SK-N-SH (cell line): ENCODE data around the gene DEAF1. TPM values are rescaled to one million over a fixed set of nuclear protein-coding genes. Genes with fewer than 3 reads are reported as not detected.
A peak's percentile ranks its signal among the peaks of the same experiment; 100 is the strongest.

Source experiments
- CTCF ChIA-PET: fragments of 300-600, 350-600 bp; formaldehyde crosslinking; extraction: SDS; loops from one replicate; lab custom pipeline; 2021; lab: Yijun Ruan, JAX
- POLR2A ChIA-PET: fragments of 350-600 bp; sonication (Branson Sonifier 250); formaldehyde crosslinking; extraction: SDS; loops from one replicate; lab custom pipeline; 2020; ENCODE audit warnings: antibody characterized with exemption, inconsistent platforms; lab: Yijun Ruan, JAX
- DNase-seq: peaks from one replicate; pipeline ENCODE4 v3.0.0; 2012
- H2AFZ ChIP-seq: fragments of 200-600 bp; sonication (generic); 2 replicates; pipeline ENCODE4 v1.8.1; 2016; ENCODE audit warnings: antibody characterized with exemption, mild to moderate bottlenecking, low read depth
- H3F3A ChIP-seq: fragments of 200-600 bp; sonication (generic); replicated peaks from 2 replicates; pipeline ENCODE3; 2016; ENCODE audit warnings: antibody characterized with exemption, mild to moderate bottlenecking; ENCODE audit not compliant: insufficient read depth
- H3K27ac ChIP-seq, 2 experiments: fragments of 200-500 bp in 1 of 2; fragments of 200-600 bp in 1 of 2; sonication (Bioruptor generic) in 1 of 2; sonication (generic), shearing (Covaris generic) in 1 of 2; 2 replicates each; pipeline versions ENCODE4 v1.5.1 to v1.6.1; 2014 to 2016; ENCODE audit warnings: low read depth in 2 of 2, inconsistent platforms in 1 of 2, low read length in 1 of 2, mild to moderate bottlenecking in 1 of 2, mixed read lengths in 1 of 2
- H3K27me3 ChIP-seq: fragments of 200-600 bp; sonication (generic), shearing (Covaris generic); 2 replicates; pipeline ENCODE4 v1.6.1; 2016; ENCODE audit warnings: mixed run types; ENCODE audit not compliant: insufficient read depth
- H3K36me3 ChIP-seq, 2 experiments: fragments of 200-500 bp in 1 of 2; fragments of 200-600 bp in 1 of 2; sonication (Bioruptor generic) in 1 of 2; sonication (generic) in 1 of 2; replicated peaks in 1 of 2; 2 replicates each; pipeline versions ENCODE3 to v1.5.1; 2014 to 2016; ENCODE audit warnings: low read length in 1 of 2, mild to moderate bottlenecking in 1 of 2; ENCODE audit not compliant: insufficient read depth in 2 of 2, control insufficient read depth in 1 of 2
- H3K4me1 ChIP-seq, 2 experiments: fragments of 200-500 bp in 1 of 2; fragments of 200-600 bp in 1 of 2; sonication (Bioruptor generic) in 1 of 2; sonication (generic), shearing (Covaris generic) in 1 of 2; 2 replicates each; pipeline versions ENCODE4 v1.5.1 to v1.6.1; 2014 to 2016; ENCODE audit warnings: low read depth in 1 of 2, low read length in 1 of 2, mixed run types in 1 of 2; ENCODE audit not compliant: insufficient read depth in 2 of 2, control insufficient read depth in 1 of 2
- H3K4me2 ChIP-seq: fragments of 200-600 bp; sonication (generic), shearing (Covaris generic); 2 replicates; pipeline ENCODE4 v1.6.1; 2017; ENCODE audit warnings: mixed run types
- H3K4me3 ChIP-seq, 2 experiments: fragments of 200-500 bp in 1 of 2; fragments of 200-600 bp in 1 of 2; sonication (Bioruptor generic) in 1 of 2; sonication (generic), shearing (Covaris generic) in 1 of 2; 2 replicates each; pipeline versions ENCODE4 v1.5.1 to v1.8.1; 2014 to 2016; ENCODE audit warnings: low read depth in 2 of 2, inconsistent platforms in 1 of 2, low read length in 1 of 2, mild to moderate bottlenecking in 1 of 2, mixed read lengths in 1 of 2, moderate library complexity in 1 of 2
- H3K79me2 ChIP-seq: fragments of 200-600 bp; sonication (generic); 2 replicates; pipeline ENCODE4 v1.8.1; 2017; ENCODE audit warnings: mild to moderate bottlenecking; ENCODE audit not compliant: insufficient read depth
- H3K9ac ChIP-seq: fragments of 200-600 bp; sonication (generic); 2 replicates; pipeline ENCODE4 v1.6.1; 2017; ENCODE audit warnings: mixed run types
- H3K9me2 ChIP-seq: fragments of 200-600 bp; sonication (generic); 2 replicates; pipeline ENCODE4 v1.6.1; 2017; ENCODE audit warnings: mixed run types
- H3K9me3 ChIP-seq: fragments of 200-600 bp; sonication (generic); 2 replicates; pipeline ENCODE4 v1.6.1; 2017; ENCODE audit warnings: mixed run types, mild to moderate bottlenecking, moderate library complexity
- H4K20me1 ChIP-seq: fragments of 200-600 bp; sonication (generic); 2 replicates; pipeline ENCODE4 v1.6.1; 2017; ENCODE audit warnings: mild to moderate bottlenecking, mixed run types; ENCODE audit not compliant: insufficient read depth
- FOXJ3 ChIP-seq: sonication (generic); formaldehyde crosslinking; IDR thresholded peaks from 2 replicates; pipeline ENCODE4 v1.5.1; 2020; ENCODE audit warnings: mild to moderate bottlenecking, missing genetic modification reagents
- FOXM1 ChIP-seq: IDR thresholded peaks from 2 replicates; pipeline ENCODE4 v1.4.0; 2012; ENCODE audit warnings: low read depth, mild to moderate bottlenecking
- MEF2A ChIP-seq: IDR thresholded peaks from 2 replicates; pipeline ENCODE4 v1.4.0; 2012; ENCODE audit warnings: low read depth, borderline replicate concordance
- MXI1 ChIP-seq: IDR thresholded peaks from 2 replicates; pipeline ENCODE4 v1.6.1; 2012; ENCODE audit warnings: mild to moderate bottlenecking, low read depth, low read length, improper control_type of control experiment
- POLR2AphosphoS5 ChIP-seq: IDR thresholded peaks from 2 replicates; pipeline ENCODE4 v1.6.1; 2012; ENCODE audit warnings: low read depth, low read length
- RCOR1 ChIP-seq: fragments of 150-350 bp; IDR thresholded peaks from 2 replicates; pipeline ENCODE4 v1.6.1; 2017; ENCODE audit warnings: antibody characterized with exemption, low read length
- RFX5 ChIP-seq: IDR thresholded peaks from 2 replicates; pipeline ENCODE4 v1.6.1; 2012; ENCODE audit warnings: mild to moderate bottlenecking, improper control_type of control experiment, low read length
- RXRA ChIP-seq: IDR thresholded peaks from 2 replicates; pipeline ENCODE4 v1.4.0; 2012; ENCODE audit warnings: low read depth, mild to moderate bottlenecking, borderline replicate concordance
- TAF1 ChIP-seq: IDR thresholded peaks from 2 replicates; pipeline ENCODE4 v1.6.1; 2012; ENCODE audit warnings: low read depth, mild to moderate bottlenecking, low read length, moderate library complexity, borderline replicate concordance
- TCF12 ChIP-seq: IDR thresholded peaks from 2 replicates; pipeline ENCODE4 v1.4.0; 2012
- WGBS: methylation state at CpG from one replicate; pipeline ENCODE4 v1.1.6; 2017; ENCODE audit warnings: low lambda C conversion rate; 5-methylcytosine and 5-hydroxymethylcytosine counted together
- polyA plus RNA-seq, 3 experiments: library from polyadenylated mRNA; depleted of rRNA; stranded (reverse); fragments of >200 nt; gene quantifications; 2 replicates each; pipeline ENCODE4 v1.2.3, GENCODE V29; 2012
- TF ChIP-seq, protein P1 (sequence below): IDR thresholded peaks from 2 replicates; pipeline ENCODE4; 2012
- TF ChIP-seq, protein P2 (sequence below): fragments of 150-350 bp; IDR thresholded peaks from 2 replicates; pipeline ENCODE4 v1.6.1; 2017; ENCODE audit warnings: antibody characterized with exemption, low read length, low read depth, borderline replicate concordance
- TF ChIP-seq, protein P3 (sequence below): fragments of 200-600 bp; sonication (generic); IDR thresholded peaks from 2 replicates; pipeline ENCODE4 v1.6.1; 2017; ENCODE audit warnings: antibody characterized with exemption, mild to moderate bottlenecking, moderate library complexity
- TF ChIP-seq, protein P4 (sequence below): IDR thresholded peaks from 2 replicates; pipeline ENCODE4 v1.4.0; 2012; ENCODE audit warnings: low read depth, borderline replicate concordance

Gene DEAF1
- polyA plus RNA-seq, 1 of the 3 experiments (the other 2 are of a cell fraction), result 40.6 TPM

DNA sequence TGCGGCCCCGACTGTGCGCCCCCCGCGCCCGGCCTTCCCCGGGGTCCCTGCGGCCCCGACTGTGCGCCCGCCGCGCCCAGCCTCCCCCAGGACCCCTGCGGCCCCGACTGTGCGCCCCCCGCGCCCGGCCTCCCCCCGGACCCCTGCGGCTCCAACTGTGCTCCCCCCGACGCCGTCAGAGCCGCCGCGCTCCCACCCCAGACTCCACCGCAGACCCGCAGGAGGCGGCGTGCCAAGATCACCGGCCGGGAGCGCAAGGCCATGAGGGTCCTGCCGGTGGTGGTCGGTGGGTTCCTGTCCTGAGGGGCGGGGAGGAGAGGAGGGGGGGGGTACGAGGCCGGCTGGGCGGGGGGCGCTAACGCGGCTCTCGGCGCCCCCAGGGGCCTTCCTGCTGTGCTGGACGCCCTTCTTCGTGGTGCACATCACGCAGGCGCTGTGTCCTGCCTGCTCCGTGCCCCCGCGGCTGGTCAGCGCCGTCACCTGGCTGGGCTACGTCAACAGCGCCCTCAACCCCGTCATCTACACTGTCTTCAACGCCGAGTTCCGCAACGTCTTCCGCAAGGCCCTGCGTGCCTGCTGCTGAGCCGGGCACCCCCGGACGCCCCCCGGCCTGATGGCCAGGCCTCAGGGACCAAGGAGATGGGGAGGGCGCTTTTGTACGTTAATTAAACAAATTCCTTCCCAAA lies 54.9 kb downstream of the DEAF1 start:
- H3K27ac ChIP-seq, result no peak overlapping the region
- H4K20me1 ChIP-seq, result peaks cover 7% of the 10 kb centered on the region; the same call in 1 of the 2 replicates
- peaks cover 0 to 5% of the 10 kb centered on the region in 2 experiments for H3K36me3 ChIP-seq
- no peaks in the 10 kb centered on the region for H3F3A ChIP-seq
- H3K79me2 ChIP-seq, result no peaks in the 10 kb centered on the region
- 85% methylated on average over 42 of the region's 69 CpGs for WGBS
- peak; percentile 40 for DNase-seq
- H3K9me3 ChIP-seq, result no peaks in the 10 kb centered on the region
- peaks cover 0 to 12% of the 10 kb centered on the region in 2 experiments; a peak in 1 of 4 replicates for H3K4me1 ChIP-seq
- ChIA-PET POLR2A (no interaction called here), CTCF (interaction anchor here (0.5 kb wide), 1 partner anchor 124 kb away, joined by 3 read pairs; no protein-coding TSS in a partner anchor)
- H3K9ac ChIP-seq, result no peak overlapping the region
- no peak overlapping the region for H3K4me3 ChIP-seq
- no peak overlapping the region for H2AFZ ChIP-seq
- no peaks in the 10 kb centered on the region for H3K9me2 ChIP-seq
- H3K27me3 ChIP-seq, result no peaks in the 10 kb centered on the region
- TF ChIP-seq, protein P1, sequence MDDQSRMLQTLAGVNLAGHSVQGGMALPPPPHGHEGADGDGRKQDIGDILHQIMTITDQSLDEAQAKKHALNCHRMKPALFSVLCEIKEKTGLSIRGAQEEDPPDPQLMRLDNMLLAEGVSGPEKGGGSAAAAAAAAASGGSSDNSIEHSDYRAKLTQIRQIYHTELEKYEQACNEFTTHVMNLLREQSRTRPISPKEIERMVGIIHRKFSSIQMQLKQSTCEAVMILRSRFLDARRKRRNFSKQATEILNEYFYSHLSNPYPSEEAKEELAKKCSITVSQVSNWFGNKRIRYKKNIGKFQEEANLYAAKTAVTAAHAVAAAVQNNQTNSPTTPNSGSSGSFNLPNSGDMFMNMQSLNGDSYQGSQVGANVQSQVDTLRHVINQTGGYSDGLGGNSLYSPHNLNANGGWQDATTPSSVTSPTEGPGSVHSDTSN, result no peak
- TF ChIP-seq FOXJ3 (CRISPR knock-in tag), result no peak
- TF ChIP-seq POLR2AphosphoS5, result no peak
- no peak for TF ChIP-seq RXRA
- TF ChIP-seq, protein P2, sequence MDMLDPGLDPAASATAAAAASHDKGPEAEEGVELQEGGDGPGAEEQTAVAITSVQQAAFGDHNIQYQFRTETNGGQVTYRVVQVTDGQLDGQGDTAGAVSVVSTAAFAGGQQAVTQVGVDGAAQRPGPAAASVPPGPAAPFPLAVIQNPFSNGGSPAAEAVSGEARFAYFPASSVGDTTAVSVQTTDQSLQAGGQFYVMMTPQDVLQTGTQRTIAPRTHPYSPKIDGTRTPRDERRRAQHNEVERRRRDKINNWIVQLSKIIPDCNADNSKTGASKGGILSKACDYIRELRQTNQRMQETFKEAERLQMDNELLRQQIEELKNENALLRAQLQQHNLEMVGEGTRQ, result no peak
- TF ChIP-seq MEF2A, result no peak
- TF ChIP-seq, protein P3, sequence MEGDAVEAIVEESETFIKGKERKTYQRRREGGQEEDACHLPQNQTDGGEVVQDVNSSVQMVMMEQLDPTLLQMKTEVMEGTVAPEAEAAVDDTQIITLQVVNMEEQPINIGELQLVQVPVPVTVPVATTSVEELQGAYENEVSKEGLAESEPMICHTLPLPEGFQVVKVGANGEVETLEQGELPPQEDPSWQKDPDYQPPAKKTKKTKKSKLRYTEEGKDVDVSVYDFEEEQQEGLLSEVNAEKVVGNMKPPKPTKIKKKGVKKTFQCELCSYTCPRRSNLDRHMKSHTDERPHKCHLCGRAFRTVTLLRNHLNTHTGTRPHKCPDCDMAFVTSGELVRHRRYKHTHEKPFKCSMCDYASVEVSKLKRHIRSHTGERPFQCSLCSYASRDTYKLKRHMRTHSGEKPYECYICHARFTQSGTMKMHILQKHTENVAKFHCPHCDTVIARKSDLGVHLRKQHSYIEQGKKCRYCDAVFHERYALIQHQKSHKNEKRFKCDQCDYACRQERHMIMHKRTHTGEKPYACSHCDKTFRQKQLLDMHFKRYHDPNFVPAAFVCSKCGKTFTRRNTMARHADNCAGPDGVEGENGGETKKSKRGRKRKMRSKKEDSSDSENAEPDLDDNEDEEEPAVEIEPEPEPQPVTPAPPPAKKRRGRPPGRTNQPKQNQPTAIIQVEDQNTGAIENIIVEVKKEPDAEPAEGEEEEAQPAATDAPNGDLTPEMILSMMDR, result no peak
- TF ChIP-seq, protein P4, sequence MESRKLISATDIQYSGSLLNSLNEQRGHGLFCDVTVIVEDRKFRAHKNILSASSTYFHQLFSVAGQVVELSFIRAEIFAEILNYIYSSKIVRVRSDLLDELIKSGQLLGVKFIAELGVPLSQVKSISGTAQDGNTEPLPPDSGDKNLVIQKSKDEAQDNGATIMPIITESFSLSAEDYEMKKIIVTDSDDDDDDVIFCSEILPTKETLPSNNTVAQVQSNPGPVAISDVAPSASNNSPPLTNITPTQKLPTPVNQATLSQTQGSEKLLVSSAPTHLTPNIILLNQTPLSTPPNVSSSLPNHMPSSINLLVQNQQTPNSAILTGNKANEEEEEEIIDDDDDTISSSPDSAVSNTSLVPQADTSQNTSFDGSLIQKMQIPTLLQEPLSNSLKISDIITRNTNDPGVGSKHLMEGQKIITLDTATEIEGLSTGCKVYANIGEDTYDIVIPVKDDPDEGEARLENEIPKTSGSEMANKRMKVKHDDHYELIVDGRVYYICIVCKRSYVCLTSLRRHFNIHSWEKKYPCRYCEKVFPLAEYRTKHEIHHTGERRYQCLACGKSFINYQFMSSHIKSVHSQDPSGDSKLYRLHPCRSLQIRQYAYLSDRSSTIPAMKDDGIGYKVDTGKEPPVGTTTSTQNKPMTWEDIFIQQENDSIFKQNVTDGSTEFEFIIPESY, result no peak
- TF ChIP-seq RFX5, result no peak
- no peak for TF ChIP-seq TAF1
- TF ChIP-seq FOXM1, result no peak
- no peak for TF ChIP-seq TCF12
- TF ChIP-seq RCOR1, result no peak
- no peak for TF ChIP-seq MXI1
- H3K4me2 ChIP-seq, result no peak overlapping the region
